Activated T-helper 1 cell treated with anti-CD3 and anti-CD28 coated beads, Interleukin-12 subunit alpha, Interleukin-12 subunit beta, Interleukin-2, Interleukin-4 antibody, amounts not matched to agents 30 ng/mL and 10 ng/mL and 1 ng/mL, durations not matched to agents 14 hours and 24 hours and 36 hours (primary cell): Measurements from ENCODE around the gene PDE9A. TPM values are rescaled to one million over a fixed set of nuclear protein-coding genes. Genes with fewer than 3 reads are reported as not detected.

Experiments
- DNase-seq: peaks from one replicate; pipeline ENCODE4 v3.0.0; 2021; ENCODE audit warnings: low spot score
- H3K27ac Mint-ChIP-seq: one replicate; pipeline ENCODE4 v1.8.0; 2021; ENCODE audit warnings: mild to moderate bottlenecking, mixed read lengths
- H3K27me3 Mint-ChIP-seq: one replicate; pipeline ENCODE4 v1.8.0; 2022; ENCODE audit warnings: mild to moderate bottlenecking, moderate library complexity, mixed read lengths; ENCODE audit not compliant: insufficient read depth
- H3K36me3 Mint-ChIP-seq: one replicate; pipeline ENCODE4 v1.8.0; 2021; ENCODE audit warnings: low read depth, mixed read lengths
- H3K4me1 Mint-ChIP-seq: one replicate; pipeline ENCODE4 v1.8.0; 2021; ENCODE audit warnings: low read depth, mixed read lengths
- H3K4me3 Mint-ChIP-seq: one replicate; pipeline ENCODE4 v1.8.0; 2021; ENCODE audit warnings: mild to moderate bottlenecking, moderate library complexity, mixed read lengths
- H3K9me3 Mint-ChIP-seq: one replicate; pipeline ENCODE4 v1.8.0; 2021; ENCODE audit warnings: mixed read lengths
- intact Hi-C: fragments of 100-400 bp; cut with micrococcal nuclease; formaldehyde crosslinking; loops from one replicate; pipeline ENCODE4 v1.15.1; 2024
- total RNA-seq: library from RNA; stranded (reverse); gene quantifications from 2 replicates; pipeline ENCODE4 v1.2.3, GENCODE V29; 2022

Gene PDE9A
- total RNA-seq, 1 donor from 2014 or later, result 9.6 TPM

GRCh38 chr21:42736646-42737350 is 83.4 kb downstream of the PDE9A start:
- H3K27me3 Mint-ChIP-seq, result no peaks in the 10 kb centered on the region
- H3K4me1 Mint-ChIP-seq, result peaks cover 58% of the 10 kb centered on the region
- no peak for DNase-seq
- H3K27ac Mint-ChIP-seq, result no peak overlapping the region
- H3K9me3 Mint-ChIP-seq, result no peaks in the 10 kb centered on the region
- intact Hi-C loops, result loop anchor here (5.0 kb wide), 1 partner anchor 209 kb away; no protein-coding TSS in a partner anchor
- H3K4me3 Mint-ChIP-seq, result no peak overlapping the region
- H3K36me3 Mint-ChIP-seq, result peaks cover 10% of the 10 kb centered on the region

GRCh38 chr21:42737951-42738590 is 84.7 kb downstream of the PDE9A start:
- peaks cover 2% of the 10 kb centered on the region for H3K27me3 Mint-ChIP-seq
- intact Hi-C loops, result loop anchor here (1.0 to 5.0 kb wide), 3 partner anchors 9 to 211 kb away; no protein-coding TSS in a partner anchor
- DNase-seq, result peak; percentile 8
- no peaks in the 10 kb centered on the region for H3K9me3 Mint-ChIP-seq
- peaks cover 57% of the 10 kb centered on the region for H3K4me1 Mint-ChIP-seq
- peaks cover 10% of the 10 kb centered on the region for H3K36me3 Mint-ChIP-seq
- H3K27ac Mint-ChIP-seq, result peak overlapping the region; percentile 98
- peak overlapping the region; percentile 77 for H3K4me3 Mint-ChIP-seq

- Mint-ChIP-seq H3K4me3 (no peak overlapping the region), H3K9me3 (no peaks in the 10 kb centered on the region), H3K27me3 (peaks cover 2% of the 10 kb centered on the region), H3K27ac (peak overlapping the region; percentile 4), H3K36me3 (peaks cover 4% of the 10 kb centered on the region), H3K4me1 (peaks cover 45% of the 10 kb centered on the region)
- intact Hi-C loops, result loop anchor here (2.0 to 5.0 kb wide), 2 partner anchors 54 to 212 kb away; no protein-coding TSS in a partner anchor
- DNase-seq, result no peak
Measured at GRCh38 chr21:42739061-42739931, 85.9 kb downstream of the PDE9A start.

GRCh38 chr21:42740405-42740909 is 87.0 kb downstream of the PDE9A start:
- peaks cover 2% of the 10 kb centered on the region for H3K27me3 Mint-ChIP-seq
- H3K9me3 Mint-ChIP-seq, result no peaks in the 10 kb centered on the region
- H3K36me3 Mint-ChIP-seq, result peaks cover 2% of the 10 kb centered on the region
- no peak overlapping the region for H3K4me3 Mint-ChIP-seq
- H3K27ac Mint-ChIP-seq, result no peak overlapping the region
- intact Hi-C loops, result no loop called here
- no peak for DNase-seq
- H3K4me1 Mint-ChIP-seq, result peaks cover 33% of the 10 kb centered on the region

- Mint-ChIP-seq H3K36me3 (peaks cover under 1% of the 10 kb centered on the region), H3K9me3 (no peaks in the 10 kb centered on the region), H3K4me3 (no peak overlapping the region), H3K27ac (no peak overlapping the region), H3K27me3 (peaks cover 2% of the 10 kb centered on the region), H3K4me1 (peaks cover 30% of the 10 kb centered on the region)
- DNase-seq, result no peak
- intact Hi-C loops, result no loop called here
Measured at GRCh38 chr21:42741066-42741465, 87.6 kb downstream of the PDE9A start.

- Mint-ChIP-seq H3K27ac (no peak overlapping the region), H3K4me3 (no peak overlapping the region)
- intact Hi-C loops, result loop anchor here (5.0 kb wide), 1 partner anchor 73 kb away; no protein-coding TSS in a partner anchor
Measured at GRCh38 chr21:42744520-42745445, 91.4 kb downstream of the PDE9A start.

GRCh38 chr21:42745511-42746239 is 92.3 kb downstream of the PDE9A start:
- Mint-ChIP-seq H3K4me1 (peaks cover 23% of the 10 kb centered on the region), H3K27ac (peak overlapping the region; percentile 29), H3K36me3 (no peaks in the 10 kb centered on the region), H3K4me3 (no peak overlapping the region), H3K27me3 (peaks cover 2% of the 10 kb centered on the region), H3K9me3 (no peaks in the 10 kb centered on the region)
- DNase-seq, result no peak
- intact Hi-C loops, result loop anchor here (5.0 kb wide), 1 partner anchor 72 kb away; no protein-coding TSS in a partner anchor

More at GRCh38 chr21:42744520-42745445, 91.4 kb downstream of the PDE9A start:
- Mint-ChIP-seq H3K9me3 (no peaks in the 10 kb centered on the region), H3K4me1 (peaks cover 23% of the 10 kb centered on the region), H3K27me3 (peaks cover 2% of the 10 kb centered on the region), H3K36me3 (no peaks in the 10 kb centered on the region)
- no peak for DNase-seq

- no peaks in the 10 kb centered on the region for H3K36me3 Mint-ChIP-seq
- no peaks in the 10 kb centered on the region for H3K9me3 Mint-ChIP-seq
- peaks cover 23% of the 10 kb centered on the region for H3K4me1 Mint-ChIP-seq
- H3K4me3 Mint-ChIP-seq, result peak overlapping the region; percentile 39
- peaks cover 2% of the 10 kb centered on the region for H3K27me3 Mint-ChIP-seq
- H3K27ac Mint-ChIP-seq, result peak overlapping the region; percentile 91
- intact Hi-C loops, result loop anchor here (5.0 kb wide), 1 partner anchor 71 kb away; no protein-coding TSS in a partner anchor
- no peak for DNase-seq
Measured at GRCh38 chr21:42746240-42746592, 92.8 kb downstream of the PDE9A start.

GRCh38 chr21:42746593-42747275 is 93.3 kb downstream of the PDE9A start:
- DNase-seq, result peak; percentile 33
- no peaks in the 10 kb centered on the region for H3K36me3 Mint-ChIP-seq
- H3K27ac Mint-ChIP-seq, result peak overlapping the region; percentile 91
- H3K4me3 Mint-ChIP-seq, result peak overlapping the region; percentile 39
- peaks cover 2% of the 10 kb centered on the region for H3K27me3 Mint-ChIP-seq
- H3K9me3 Mint-ChIP-seq, result no peaks in the 10 kb centered on the region
- intact Hi-C loops, result loop anchor here (1.0 to 5.0 kb wide), 2 partner anchors 8 to 71 kb away; no protein-coding TSS in a partner anchor
- H3K4me1 Mint-ChIP-seq, result peaks cover 23% of the 10 kb centered on the region

- Mint-ChIP-seq H3K27me3 (no peaks in the 10 kb centered on the region), H3K9me3 (no peaks in the 10 kb centered on the region), H3K4me1 (peaks cover 23% of the 10 kb centered on the region), H3K27ac (peak overlapping the region; percentile 91), H3K36me3 (no peaks in the 10 kb centered on the region), H3K4me3 (no peak overlapping the region)
- intact Hi-C loops, result loop anchor here (1.0 to 5.0 kb wide), 2 partner anchors 9 to 70 kb away; no protein-coding TSS in a partner anchor
- no peak for DNase-seq
Measured at GRCh38 chr21:42747276-42747701, 93.9 kb downstream of the PDE9A start.
